Tibial artery (tissue), 4 donors: ENCODE data around the gene ZBTB18.

Source experiments
- DNase-seq, 2 donors: peaks; one replicate each; pipeline ENCODE4 v3.0.0-alpha.2; 2019
- H3K27ac ChIP-seq, 2 donors: fragments of 200-600 bp; sonication (generic) in 1 of 2; 1 replicate in 1 of 2; 2 replicates in 1 of 2; pipeline ENCODE4 v1.5.1; 2018 to 2019; ENCODE audit warnings: mild to moderate bottlenecking in 1 of 2
- H3K27me3 ChIP-seq, 2 donors: fragments of 200-600 bp; sonication (generic) in 1 of 2; one replicate each; pipeline versions ENCODE4 v1.5.1 to v1.6.0; 2016 to 2019
- H3K36me3 ChIP-seq, 3 donors: fragments of 200-600 bp; sonication (generic) in 2 of 3; one replicate each; pipeline ENCODE4 v1.5.1; 2016 to 2019; ENCODE audit warnings: mild to moderate bottlenecking in 2 of 3
- H3K4me1 ChIP-seq, 4 donors: fragments of 200-600 bp; sonication (generic) in 2 of 4; 1 replicate in 3 of 4; 2 replicates in 1 of 4; pipeline ENCODE4 v1.5.1; 2016 to 2019
- H3K4me3 ChIP-seq, 2 donors: fragments of 200-600 bp; sonication (generic) in 1 of 2; 1 replicate in 1 of 2; 2 replicates in 1 of 2; pipeline ENCODE4 v1.5.1; 2018 to 2019; ENCODE audit warnings: mild to moderate bottlenecking in 2 of 2
- H3K9me3 ChIP-seq, 3 donors: fragments of 200-600 bp; sonication (generic) in 1 of 3; one replicate each; pipeline ENCODE4 v1.5.1; 2016 to 2019
- intact Hi-C: fragments of 100-400 bp; cut with DNase I; formaldehyde crosslinking; loops from one replicate; pipeline ENCODE4 v1.15.0; 2023; ENCODE audit warnings: low total_unique reads
- TF ChIP-seq, protein P1 (sequence below), 2 experiments: fragments of 200-600 bp in 1 of 2; fragments of 450-650 bp in 1 of 2; IDR thresholded peaks; one replicate each; pipeline ENCODE4 v1.5.1; 2017 to 2019; ENCODE audit warnings: antibody characterized with exemption in 2 of 2, mild to moderate bottlenecking in 1 of 2, moderate library complexity in 1 of 2

Gene ZBTB18

DNA sequence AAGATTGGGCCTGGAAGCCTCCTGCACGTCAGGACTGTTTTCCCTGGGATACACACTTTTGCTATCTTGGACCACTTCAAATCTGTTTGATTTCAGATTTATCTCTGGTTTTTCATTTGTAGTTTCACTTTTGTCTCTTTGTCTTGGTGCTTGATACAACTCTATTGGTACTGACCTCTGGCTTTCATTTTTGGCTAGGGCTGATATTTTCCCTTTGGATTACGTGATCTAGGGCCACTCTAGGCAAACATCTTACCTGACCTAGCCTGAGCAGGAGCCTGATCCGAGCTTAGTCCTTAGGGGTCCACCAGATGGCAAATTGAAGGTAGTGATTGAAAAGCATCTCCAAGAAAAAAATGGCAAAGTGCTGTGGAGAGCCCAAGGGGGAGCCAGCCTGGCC lies 39.6 kb downstream of the ZBTB18 start:
- peaks cover 0 to 3% (median 0%) of the 10 kb centered on the region in 4 donors for H3K4me1 ChIP-seq
- H3K27me3 ChIP-seq, result no peaks in the 10 kb centered on the region
- TF ChIP-seq, protein P1, sequence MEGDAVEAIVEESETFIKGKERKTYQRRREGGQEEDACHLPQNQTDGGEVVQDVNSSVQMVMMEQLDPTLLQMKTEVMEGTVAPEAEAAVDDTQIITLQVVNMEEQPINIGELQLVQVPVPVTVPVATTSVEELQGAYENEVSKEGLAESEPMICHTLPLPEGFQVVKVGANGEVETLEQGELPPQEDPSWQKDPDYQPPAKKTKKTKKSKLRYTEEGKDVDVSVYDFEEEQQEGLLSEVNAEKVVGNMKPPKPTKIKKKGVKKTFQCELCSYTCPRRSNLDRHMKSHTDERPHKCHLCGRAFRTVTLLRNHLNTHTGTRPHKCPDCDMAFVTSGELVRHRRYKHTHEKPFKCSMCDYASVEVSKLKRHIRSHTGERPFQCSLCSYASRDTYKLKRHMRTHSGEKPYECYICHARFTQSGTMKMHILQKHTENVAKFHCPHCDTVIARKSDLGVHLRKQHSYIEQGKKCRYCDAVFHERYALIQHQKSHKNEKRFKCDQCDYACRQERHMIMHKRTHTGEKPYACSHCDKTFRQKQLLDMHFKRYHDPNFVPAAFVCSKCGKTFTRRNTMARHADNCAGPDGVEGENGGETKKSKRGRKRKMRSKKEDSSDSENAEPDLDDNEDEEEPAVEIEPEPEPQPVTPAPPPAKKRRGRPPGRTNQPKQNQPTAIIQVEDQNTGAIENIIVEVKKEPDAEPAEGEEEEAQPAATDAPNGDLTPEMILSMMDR (IDR thresholded peaks at IDR 0.05), result no peak
- peaks cover 0 to 7% (median 6%) of the 10 kb centered on the region in 3 donors for H3K9me3 ChIP-seq
- no peaks in the 10 kb centered on the region for H3K36me3 ChIP-seq
- intact Hi-C loops, result no loop called here
- no peak overlapping the region for H3K4me3 ChIP-seq
- no peak overlapping the region for H3K27ac ChIP-seq
- no peak for DNase-seq

DNA sequence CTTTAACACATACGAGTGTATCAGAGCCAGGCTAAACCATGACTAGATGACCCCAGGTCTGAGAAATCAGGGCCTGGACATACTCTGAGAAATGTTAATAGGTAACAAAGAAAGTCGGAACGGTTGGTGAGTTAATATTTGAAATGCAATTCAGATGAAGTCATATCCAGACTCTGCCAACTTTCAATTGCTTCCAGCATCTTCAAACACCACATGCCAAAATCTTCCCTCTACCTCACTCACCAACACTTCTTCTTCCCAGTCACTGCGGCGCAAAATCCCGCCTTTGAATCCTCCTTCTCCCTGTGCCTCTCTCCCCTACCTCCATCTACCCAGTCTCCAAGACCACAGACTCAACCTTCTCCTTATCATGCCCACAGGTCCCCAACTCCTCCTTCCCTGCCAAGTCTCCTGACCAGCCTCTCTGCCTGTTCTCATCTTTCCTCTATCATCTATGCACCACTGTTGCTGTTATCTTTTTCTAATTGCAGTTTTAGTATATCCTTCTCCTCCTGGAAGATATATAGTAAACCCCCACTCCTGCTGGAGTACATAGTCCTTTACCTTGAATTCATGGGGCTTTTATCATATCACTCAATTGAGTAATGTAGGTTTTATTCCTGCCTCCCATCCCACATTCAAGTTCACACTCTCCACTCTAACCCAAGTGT lies 41.3 kb downstream of the ZBTB18 start:
- TF ChIP-seq, protein P1 (IDR thresholded peaks at IDR 0.05), result no peak
- Histone ChIP-seq H3K36me3 (no peaks in the 10 kb centered on the region), H3K9me3 (no peaks in the 10 kb centered on the region), H3K27me3 (no peaks in the 10 kb centered on the region), H3K4me3 (no peak overlapping the region), H3K27ac (no peak overlapping the region), H3K4me1 (peaks cover 0 to 3% (median 0%) of the 10 kb centered on the region in 4 donors)
- intact Hi-C loops, result no loop called here
- DNase-seq, result no peak

DNA sequence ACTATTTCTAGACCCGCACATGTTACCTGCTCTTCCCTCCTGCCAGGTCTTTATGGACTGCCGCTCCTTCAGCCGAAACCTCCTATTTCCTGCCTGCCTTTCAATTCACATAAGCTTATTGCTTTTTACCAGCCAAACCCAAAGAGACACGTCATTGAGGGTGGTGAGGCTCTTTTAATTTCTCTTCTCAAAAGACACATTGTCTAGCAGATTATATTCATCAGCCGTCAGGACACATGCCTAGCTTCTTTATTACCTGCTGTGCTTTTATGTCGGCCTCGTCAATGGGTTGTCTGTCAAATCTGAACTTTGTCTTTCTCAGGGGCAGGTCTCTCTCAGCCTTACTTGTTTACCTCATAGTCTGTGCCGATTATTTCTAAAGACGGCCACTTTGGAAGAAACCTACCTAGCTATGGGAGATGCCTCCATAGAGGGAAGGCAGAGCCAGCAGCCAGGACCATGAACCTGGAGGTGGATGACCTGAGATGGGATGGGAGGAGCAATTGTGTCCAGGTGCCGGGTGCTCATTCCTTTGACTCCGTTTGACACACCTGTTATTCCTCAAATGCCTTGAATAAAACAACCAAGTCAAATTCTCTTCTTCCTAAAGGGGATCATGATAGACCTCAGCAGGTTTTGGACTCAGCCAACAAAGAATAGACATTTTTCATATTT lies 42.0 kb downstream of the ZBTB18 start:
- H3K27ac ChIP-seq, result no peak overlapping the region
- DNase-seq, result no peak
- intact Hi-C loops, result no loop called here
- H3K9me3 ChIP-seq, result no peaks in the 10 kb centered on the region
- no peaks in the 10 kb centered on the region for H3K36me3 ChIP-seq
- H3K4me1 ChIP-seq, result peaks cover 0 to 3% (median 0%) of the 10 kb centered on the region in 4 donors
- H3K27me3 ChIP-seq, result no peaks in the 10 kb centered on the region
- H3K4me3 ChIP-seq, result no peak overlapping the region
- TF ChIP-seq, protein P1 (IDR thresholded peaks at IDR 0.05), result no peak

DNA sequence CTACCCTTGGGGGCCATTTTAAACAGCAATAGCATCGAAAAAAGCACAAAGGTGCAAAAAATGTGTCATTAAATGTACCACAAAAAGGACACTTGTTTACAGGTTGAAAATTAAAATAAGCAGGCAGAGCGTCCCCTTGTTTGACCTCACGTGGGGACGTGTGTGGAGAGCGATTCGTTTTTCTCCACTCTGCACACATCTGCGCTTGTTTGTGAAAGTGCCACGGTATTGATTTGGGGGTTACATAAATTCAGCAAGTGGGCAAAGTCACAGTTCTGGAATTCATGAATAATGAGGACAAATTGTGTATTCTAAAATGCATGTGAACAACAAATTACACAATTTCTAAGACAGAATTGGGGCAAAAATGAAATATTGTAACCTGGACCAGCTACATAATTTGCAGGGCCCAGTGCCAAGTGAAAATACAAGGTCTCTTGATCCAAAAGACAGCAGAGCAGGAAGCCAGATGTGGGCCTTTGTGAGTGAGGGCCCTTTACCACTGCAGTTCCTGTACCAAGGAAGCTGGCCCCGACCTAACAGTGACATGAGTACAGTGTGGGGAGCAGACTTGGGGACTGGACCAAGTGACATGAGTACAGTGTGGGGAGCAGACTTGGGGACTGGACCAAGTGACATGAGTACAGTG lies 43.9 kb downstream of the ZBTB18 start:
- H3K4me1 ChIP-seq, result peaks cover 0 to 3% (median 0%) of the 10 kb centered on the region in 4 donors
- H3K4me3 ChIP-seq, result no peak overlapping the region
- peaks cover 0 to 8% of the 10 kb centered on the region in 2 donors for H3K27me3 ChIP-seq
- H3K9me3 ChIP-seq, result peaks cover 0 to 3% (median 0%) of the 10 kb centered on the region in 3 donors
- no peak overlapping the region for H3K27ac ChIP-seq
- H3K36me3 ChIP-seq, result no peaks in the 10 kb centered on the region
- intact Hi-C loops, result no loop called here
- TF ChIP-seq, protein P1 (IDR thresholded peaks at IDR 0.05), result no peak
- DNase-seq, result no peak

DNA sequence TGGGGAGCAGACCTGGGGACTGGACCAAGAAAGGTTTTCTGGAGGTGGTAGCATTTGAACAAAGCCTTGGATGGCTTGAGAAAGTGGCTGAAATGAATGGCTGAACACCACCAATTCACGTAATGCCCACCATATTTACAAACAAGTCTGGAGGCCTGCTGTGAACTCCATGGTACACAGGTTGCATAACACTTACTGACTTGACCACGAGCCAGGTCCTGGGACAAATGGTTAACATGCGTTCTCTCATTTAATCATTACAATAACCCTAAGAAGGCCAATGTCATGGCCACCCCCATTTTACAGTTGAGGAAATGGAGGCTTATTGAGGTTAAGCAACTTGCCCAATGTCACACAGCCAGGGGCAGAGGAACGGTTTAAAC lies 44.4 kb downstream of the ZBTB18 start:
- TF ChIP-seq, protein P1 (IDR thresholded peaks at IDR 0.05), result no peak
- H3K9me3 ChIP-seq, result peaks cover 0 to 3% (median 0%) of the 10 kb centered on the region in 3 donors
- no peak overlapping the region for H3K27ac ChIP-seq
- H3K4me3 ChIP-seq, result no peak overlapping the region
- no peaks in the 10 kb centered on the region for H3K36me3 ChIP-seq
- DNase-seq, result no peak
- H3K4me1 ChIP-seq, result peaks cover 0 to 3% (median 0%) of the 10 kb centered on the region in 4 donors
- intact Hi-C loops, result no loop called here
- H3K27me3 ChIP-seq, result peaks cover 0 to 8% of the 10 kb centered on the region in 2 donors
